Measurements from ENCODE around the gene SMAD2. TPM values are rescaled to one million over a fixed set of nuclear protein-coding genes. Genes with fewer than 3 reads are reported as not detected.

Gene SMAD2
- total and polyA plus RNA-seq, 2 experiments from 2014 or later: 30.9 to 90.7 TPM

- TF ChIP-seq REST (IDR thresholded peaks at IDR 0.05; ENCODE audit: unreplicated experiment) (no peak), JUNB (IDR thresholded peaks at IDR 0.05; ENCODE audit: unreplicated experiment) (no peak), ZNF114 (CRISPR knock-in tag; IDR thresholded peaks at IDR 0.05) (no peak), STAT1 (IDR thresholded peaks at IDR 0.05; ENCODE audit: unreplicated experiment) (no peak), POLR2AphosphoS5 (IDR thresholded peaks at IDR 0.05; ENCODE audit: low read depth) (no peak), NANOG (IDR thresholded peaks at IDR 0.05; ENCODE audit: borderline replicate concordance) (no peak), CTCF (conservative IDR thresholded peaks at IDR 0.05; ENCODE audit: low read depth in 2 of 2) (no peak), CREB1 (CRISPR knock-in tag; IDR thresholded peaks at IDR 0.05; ENCODE audit: low read depth) (no peak), EZH2phosphoT487 (IDR thresholded peaks at IDR 0.05; ENCODE audit: unreplicated experiment) (no peak), ZNF331 (CRISPR knock-in tag; IDR thresholded peaks at IDR 0.05; ENCODE audit: low read depth) (no peak), ETS1 (IDR thresholded peaks at IDR 0.05) (no peak)
These were observed 21.9 kb downstream of the SMAD2 start (continued) for GRCh38 chr18:47908592-47908991.

GRCh38 chr18:47906408-47906807, 24.1 kb downstream of the SMAD2 start:
- Histone ChIP-seq H3K27ac (ENCODE audit: low read depth) (no peak overlapping the region), H3K9me2 (ENCODE audit: insufficient read depth) (no peaks in the 10 kb centered on the region), H4K20me1 (replicated peaks; ENCODE audit: insufficient read depth) (peaks cover 40% of the 10 kb centered on the region), H3K4me1 (ENCODE audit: insufficient read depth) (peaks cover 46% of the 10 kb centered on the region), H3K36me3 (ENCODE audit: insufficient read depth) (no peaks in the 10 kb centered on the region), H3K79me2 (replicated peaks; ENCODE audit: insufficient read depth) (peaks cover 100% of the 10 kb centered on the region), H3K4me2 (no peak overlapping the region), H3K4me3 (no peak overlapping the region), H2AFZ (no peak overlapping the region), H3K27me3 (ENCODE audit: insufficient read depth) (no peaks in the 10 kb centered on the region), H3F3A (replicated peaks; ENCODE audit: low read depth) (no peaks in the 10 kb centered on the region)
- ATAC-seq (no peak), DNase-seq (ENCODE audit: low spot score) (no peak)
- Mint-ChIP-seq H3K27ac (no peak overlapping the region), H3K36me3 (ENCODE audit: low read depth) (peaks cover 27% of the 10 kb centered on the region), H3K9me3 (peaks cover 14% of the 10 kb centered on the region), H3K4me3 (no peak overlapping the region), H3K4me1 (peaks cover 54% of the 10 kb centered on the region), H3K27me3 (ENCODE audit: insufficient read depth, low read depth, poor library complexity) (no peaks in the 10 kb centered on the region)
- TF ChIP-seq EZH2phosphoT487 (IDR thresholded peaks at IDR 0.05; ENCODE audit: unreplicated experiment) (no peak), CREB1 (CRISPR knock-in tag; IDR thresholded peaks at IDR 0.05; ENCODE audit: low read depth) (no peak), CTCF (conservative IDR thresholded peaks at IDR 0.05; ENCODE audit: low read depth in 2 of 2) (no peak), STAT1 (IDR thresholded peaks at IDR 0.05; ENCODE audit: unreplicated experiment) (no peak), JUNB (IDR thresholded peaks at IDR 0.05; ENCODE audit: unreplicated experiment) (no peak), REST (IDR thresholded peaks at IDR 0.05; ENCODE audit: unreplicated experiment) (no peak), NANOG (IDR thresholded peaks at IDR 0.05; ENCODE audit: borderline replicate concordance) (no peak), ZNF331 (CRISPR knock-in tag; IDR thresholded peaks at IDR 0.05; ENCODE audit: low read depth) (no peak), EZH2 (IDR thresholded peaks at IDR 0.05; ENCODE audit: low read depth, unreplicated experiment) (no peak)

All from GM23338 (cell line).